Measurements from ENCODE around the gene OGDH. TPM values are rescaled to one million over a fixed set of nuclear protein-coding genes. Genes with fewer than 3 reads are reported as not detected.
"Not testable (repeated sequence)": the region's sequence is repeated elsewhere in the genome, so short reads cannot be mapped to it uniquely, and the experiment has no call there.

OGDH gene
- polyA plus RNA-seq, 3 donors: 87.9 to 96.6 (median 96.4) TPM

- not testable (repeated sequence) for DNase-seq
Observed at GRCh38 chr7:44732971-44733370, 126.5 kb downstream of the OGDH start.

- DNase-seq: no peak
Observed at GRCh38 chr7:44733708-44734481, 127.5 kb downstream of the OGDH start.

- no peak for DNase-seq
Observed at GRCh38 chr7:44735403-44736165, 129.2 kb downstream of the OGDH start.

GRCh38 chr7:44736896-44737295 is 130.5 kb downstream of the OGDH start:
- DNase-seq: no peak

- no peak for DNase-seq
Observed at GRCh38 chr7:44738051-44738723, 131.8 kb downstream of the OGDH start.

GRCh38 chr7:44738876-44739665 is 132.6 kb downstream of the OGDH start:
- no peak for DNase-seq

GRCh38 chr7:44740055-44740454 is 133.6 kb downstream of the OGDH start:
- DNase-seq: no peak

- DNase-seq: no peak
Observed at GRCh38 chr7:44743750-44744149, 137.3 kb downstream of the OGDH start.

- DNase-seq: peak; percentile 86
Observed at GRCh38 chr7:44748045-44748947, 141.9 kb downstream of the OGDH start, which contains the start of gene ZMIZ2. TSS of gene ZMIZ2 (plus strand) at chr7:44748847. CDS start at chr7:44756250, 7,403 bp downstream.

GRCh38 chr7:44748948-44749731 is 142.7 kb downstream of the OGDH start:
- DNase-seq: no peak

- DNase-seq: no peak
Observed at GRCh38 chr7:44749992-44750391, 143.6 kb downstream of the OGDH start.

- DNase-seq: no peak
Observed at GRCh38 chr7:44750424-44750823, 144.0 kb downstream of the OGDH start.

- no peak for DNase-seq
Observed at GRCh38 chr7:44750921-44751571, 144.6 kb downstream of the OGDH start.

- DNase-seq: no peak
Observed at GRCh38 chr7:44752822-44753221, 146.4 kb downstream of the OGDH start.

GRCh38 chr7:44754802-44755697 is 148.6 kb downstream of the OGDH start:
- no peak for DNase-seq

- no peak for DNase-seq
Observed at GRCh38 chr7:44755698-44756627, 149.5 kb downstream of the OGDH start.

GRCh38 chr7:44756904-44757303 is 150.5 kb downstream of the OGDH start:
- DNase-seq: no peak

Data from renal pelvis (tissue), 4 donors.